ENCODE data around the gene RWDD2A. TPM values are rescaled to one million over a fixed set of nuclear protein-coding genes. Genes with fewer than 3 reads are reported as not detected.

RWDD2A gene
- total RNA-seq, 2 experiments from 2014 or later = 2.8 to 3.0 TPM

- Mint-ChIP-seq H3K4me1 (ENCODE audit: low read depth) (peaks cover 15% of the 10 kb centered on the region), H3K9me3 (no peaks in the 10 kb centered on the region), H3K4me3 (no peak overlapping the region), H3K36me3 (ENCODE audit: low read depth) (peaks cover 91% of the 10 kb centered on the region), H3K27ac (no peak overlapping the region), H3K27me3 (no peaks in the 10 kb centered on the region)
- Histone ChIP-seq H3K4me1 (ENCODE audit: insufficient read depth, low read length) (no peaks in the 10 kb centered on the region), H3K4me3 (ENCODE audit: low read length) (no peak overlapping the region), H3K27ac (ENCODE audit: low read depth in 1 of 2, low read length in 2 of 2) (no peak overlapping the region), H3K9me3 (ENCODE audit: control insufficient read depth in 1 of 2, insufficient read depth in 1 of 2, low read length in 2 of 2) (no peaks in the 10 kb centered on the region), H3K27me3 (ENCODE audit: control insufficient read depth in 1 of 2, insufficient read depth in 2 of 2, low read length in 2 of 2) (no peaks in the 10 kb centered on the region), H3K36me3 (ENCODE audit: insufficient read depth, low read length) (peaks cover 37% of the 10 kb centered on the region)
- DNase-seq (no peak), ATAC-seq (ENCODE audit: poor library complexity) (no peak)
- TF ChIP-seq, protein P1, sequence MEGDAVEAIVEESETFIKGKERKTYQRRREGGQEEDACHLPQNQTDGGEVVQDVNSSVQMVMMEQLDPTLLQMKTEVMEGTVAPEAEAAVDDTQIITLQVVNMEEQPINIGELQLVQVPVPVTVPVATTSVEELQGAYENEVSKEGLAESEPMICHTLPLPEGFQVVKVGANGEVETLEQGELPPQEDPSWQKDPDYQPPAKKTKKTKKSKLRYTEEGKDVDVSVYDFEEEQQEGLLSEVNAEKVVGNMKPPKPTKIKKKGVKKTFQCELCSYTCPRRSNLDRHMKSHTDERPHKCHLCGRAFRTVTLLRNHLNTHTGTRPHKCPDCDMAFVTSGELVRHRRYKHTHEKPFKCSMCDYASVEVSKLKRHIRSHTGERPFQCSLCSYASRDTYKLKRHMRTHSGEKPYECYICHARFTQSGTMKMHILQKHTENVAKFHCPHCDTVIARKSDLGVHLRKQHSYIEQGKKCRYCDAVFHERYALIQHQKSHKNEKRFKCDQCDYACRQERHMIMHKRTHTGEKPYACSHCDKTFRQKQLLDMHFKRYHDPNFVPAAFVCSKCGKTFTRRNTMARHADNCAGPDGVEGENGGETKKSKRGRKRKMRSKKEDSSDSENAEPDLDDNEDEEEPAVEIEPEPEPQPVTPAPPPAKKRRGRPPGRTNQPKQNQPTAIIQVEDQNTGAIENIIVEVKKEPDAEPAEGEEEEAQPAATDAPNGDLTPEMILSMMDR (IDR thresholded peaks at IDR 0.05) = no peak
- POLR2A ChIA-PET = no interaction called here
- CTCF ChIA-PET = no interaction called here
- intact Hi-C loops (cut with DNase I, micrococcal nuclease) = no loop called here
Measured at GRCh38 chr6:83182114-83182513, 11.0 kb upstream of the RWDD2A start.

- Mint-ChIP-seq H3K4me3 (no peak overlapping the region), H3K27ac (no peak overlapping the region), H3K36me3 (ENCODE audit: low read depth) (peaks cover 86% of the 10 kb centered on the region), H3K9me3 (no peaks in the 10 kb centered on the region), H3K27me3 (no peaks in the 10 kb centered on the region), H3K4me1 (ENCODE audit: low read depth) (peaks cover 15% of the 10 kb centered on the region)
- Histone ChIP-seq H3K4me1 (ENCODE audit: insufficient read depth, low read length) (no peaks in the 10 kb centered on the region), H3K9me3 (ENCODE audit: control insufficient read depth in 1 of 2, insufficient read depth in 1 of 2, low read length in 2 of 2) (no peaks in the 10 kb centered on the region), H3K4me3 (ENCODE audit: low read length) (no peak overlapping the region), H3K36me3 (ENCODE audit: insufficient read depth, low read length) (peaks cover 37% of the 10 kb centered on the region), H3K27ac (ENCODE audit: low read depth in 1 of 2, low read length in 2 of 2) (no peak overlapping the region), H3K27me3 (ENCODE audit: control insufficient read depth in 1 of 2, insufficient read depth in 2 of 2, low read length in 2 of 2) (no peaks in the 10 kb centered on the region)
- ChIA-PET CTCF (interaction anchor here (1.0 to 1.8 kb wide), 2 partner anchors 9 to 16 kb away, joined by 3 to 5 read pairs; no protein-coding TSS in a partner anchor), POLR2A (interaction anchor here (1.2 to 1.3 kb wide), 2 partner anchors 9 to 10 kb away, joined by 3 to 5 read pairs; partner anchors contain the start of genes PGM3 and RWDD2A)
- TF ChIP-seq, protein P1 (IDR thresholded peaks at IDR 0.05) = no peak
- intact Hi-C loops (cut with DNase I, micrococcal nuclease) = no loop called here
- DNase-seq (no peak), ATAC-seq (ENCODE audit: poor library complexity) (no peak)
Measured at GRCh38 chr6:83183082-83183828, 9.9 kb upstream of the RWDD2A start.

- Mint-ChIP-seq H3K27ac (no peak overlapping the region), H3K4me3 (no peak overlapping the region), H3K9me3 (no peaks in the 10 kb centered on the region), H3K36me3 (ENCODE audit: low read depth) (peaks cover 88% of the 10 kb centered on the region), H3K27me3 (no peaks in the 10 kb centered on the region), H3K4me1 (ENCODE audit: low read depth) (peaks cover 27% of the 10 kb centered on the region)
- no peak overlapping the region for H3K4me3 ChIP-seq (ENCODE audit: low read length)
- H3K27ac ChIP-seq (ENCODE audit: low read depth in 1 of 2, low read length in 2 of 2) = no peak overlapping the region
- ATAC-seq (ENCODE audit: poor library complexity) = no peak
- ChIA-PET CTCF (no interaction called here), POLR2A (no interaction called here)
- intact Hi-C loops (cut with DNase I, micrococcal nuclease) = no loop called here
- H3K4me1 ChIP-seq (ENCODE audit: insufficient read depth, low read length) = no peaks in the 10 kb centered on the region
- DNase-seq = no peak
- H3K36me3 ChIP-seq (ENCODE audit: insufficient read depth, low read length) = peaks cover 44% of the 10 kb centered on the region
- H3K9me3 ChIP-seq (ENCODE audit: control insufficient read depth in 1 of 2, insufficient read depth in 1 of 2, low read length in 2 of 2) = no peaks in the 10 kb centered on the region
- TF ChIP-seq, protein P1 (IDR thresholded peaks at IDR 0.05) = no peak
- no peaks in the 10 kb centered on the region for H3K27me3 ChIP-seq (ENCODE audit: control insufficient read depth in 1 of 2, insufficient read depth in 2 of 2, low read length in 2 of 2)
Measured at GRCh38 chr6:83185096-83185495, 8.1 kb upstream of the RWDD2A start.
